Lower leg skin (tissue), 4 donors: Measurements from ENCODE around the gene RUFY1. TPM values are rescaled to one million over a fixed set of nuclear protein-coding genes. Genes with fewer than 3 reads are reported as not detected.

Experiments used
- DNase-seq, 2 donors: peaks; one replicate each; pipeline ENCODE4 v3.0.0-alpha.2; 2019; ENCODE audit warnings: low spot score in 2 of 2
- H3K4me3 ChIP-seq: fragments of 200-600 bp; sonication (generic); 2 replicates; pipeline ENCODE4 v1.5.1; 2017; ENCODE audit warnings: mild to moderate bottlenecking, low read depth; ENCODE audit not compliant: poor library complexity, severe bottlenecking
- POLR2A ChIP-seq, 2 donors: fragments of 450-650 bp; IDR thresholded peaks; one replicate each; pipeline ENCODE4 v1.6.1; 2016 to 2017; ENCODE audit warnings: antibody characterized with exemption in 2 of 2, mild to moderate bottlenecking in 1 of 2, moderate library complexity in 1 of 2
- WGBS, 2 donors: methylation state at CpG; one replicate each; pipeline ENCODE4 v1.1.5; 2018; 5-methylcytosine and 5-hydroxymethylcytosine counted together
- intact Hi-C: fragments of 100-400 bp; cut with DNase I; formaldehyde crosslinking; loops from one replicate; pipeline ENCODE4 v1.15.0; 2023; ENCODE audit warnings: low total_unique reads
- total RNA-seq, 4 donors: library from RNA; depleted of rRNA; stranded (reverse); fragments of >200 nt; gene quantifications; one replicate each; pipeline ENCODE4 v1.1.0, GENCODE V29; 2016
- TF ChIP-seq, protein P1 (sequence below), 3 donors: fragments of 450-650 bp; IDR thresholded peaks; one replicate each; pipeline ENCODE4 v1.5.1; 2016; ENCODE audit warnings: antibody characterized with exemption in 3 of 3, mild to moderate bottlenecking in 3 of 3, moderate library complexity in 2 of 3

The RUFY1 gene
- total RNA-seq, 4 donors from 2014 or later: 36.4 to 76.1 (median 54.9) TPM

DNA sequence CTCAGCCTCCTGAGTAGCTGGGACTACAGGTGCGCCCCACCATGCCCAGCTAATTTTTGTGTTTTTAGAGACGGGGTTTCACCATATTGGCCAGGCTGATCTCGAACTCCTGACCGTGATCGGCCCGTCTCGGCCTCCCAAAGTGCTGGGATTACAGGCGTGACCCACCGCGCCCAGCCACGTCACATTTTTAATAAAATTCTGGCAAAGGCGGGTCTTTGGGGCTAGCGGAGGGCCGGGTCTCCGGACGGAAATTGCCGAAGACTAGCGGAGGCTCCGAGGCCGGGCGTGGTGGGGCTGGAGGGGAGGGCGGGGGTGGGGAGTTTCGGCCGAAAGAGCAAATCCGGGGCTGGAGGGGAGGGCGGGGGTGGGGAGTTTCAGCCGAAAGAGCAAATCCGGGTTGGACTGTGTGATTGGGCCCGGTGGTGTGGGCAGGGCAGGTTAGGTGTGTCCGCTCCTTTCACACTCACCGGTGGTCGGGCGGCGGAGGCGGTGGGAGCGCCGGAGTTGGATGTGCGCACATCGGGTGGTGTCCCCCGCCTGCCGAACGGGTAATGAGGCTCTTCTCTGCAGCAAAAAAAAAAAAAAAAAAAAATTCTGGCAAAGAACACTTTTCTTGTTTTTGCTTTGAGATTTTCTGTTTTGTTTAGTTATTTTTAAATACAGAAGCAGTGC is 27.1 kb downstream of the RUFY1 start:
- no peak for DNase-seq
- TF ChIP-seq, protein P1, sequence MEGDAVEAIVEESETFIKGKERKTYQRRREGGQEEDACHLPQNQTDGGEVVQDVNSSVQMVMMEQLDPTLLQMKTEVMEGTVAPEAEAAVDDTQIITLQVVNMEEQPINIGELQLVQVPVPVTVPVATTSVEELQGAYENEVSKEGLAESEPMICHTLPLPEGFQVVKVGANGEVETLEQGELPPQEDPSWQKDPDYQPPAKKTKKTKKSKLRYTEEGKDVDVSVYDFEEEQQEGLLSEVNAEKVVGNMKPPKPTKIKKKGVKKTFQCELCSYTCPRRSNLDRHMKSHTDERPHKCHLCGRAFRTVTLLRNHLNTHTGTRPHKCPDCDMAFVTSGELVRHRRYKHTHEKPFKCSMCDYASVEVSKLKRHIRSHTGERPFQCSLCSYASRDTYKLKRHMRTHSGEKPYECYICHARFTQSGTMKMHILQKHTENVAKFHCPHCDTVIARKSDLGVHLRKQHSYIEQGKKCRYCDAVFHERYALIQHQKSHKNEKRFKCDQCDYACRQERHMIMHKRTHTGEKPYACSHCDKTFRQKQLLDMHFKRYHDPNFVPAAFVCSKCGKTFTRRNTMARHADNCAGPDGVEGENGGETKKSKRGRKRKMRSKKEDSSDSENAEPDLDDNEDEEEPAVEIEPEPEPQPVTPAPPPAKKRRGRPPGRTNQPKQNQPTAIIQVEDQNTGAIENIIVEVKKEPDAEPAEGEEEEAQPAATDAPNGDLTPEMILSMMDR (IDR thresholded peaks at IDR 0.05): no peak
- TF ChIP-seq POLR2A (IDR thresholded peaks at IDR 0.05): no peak

DNA sequence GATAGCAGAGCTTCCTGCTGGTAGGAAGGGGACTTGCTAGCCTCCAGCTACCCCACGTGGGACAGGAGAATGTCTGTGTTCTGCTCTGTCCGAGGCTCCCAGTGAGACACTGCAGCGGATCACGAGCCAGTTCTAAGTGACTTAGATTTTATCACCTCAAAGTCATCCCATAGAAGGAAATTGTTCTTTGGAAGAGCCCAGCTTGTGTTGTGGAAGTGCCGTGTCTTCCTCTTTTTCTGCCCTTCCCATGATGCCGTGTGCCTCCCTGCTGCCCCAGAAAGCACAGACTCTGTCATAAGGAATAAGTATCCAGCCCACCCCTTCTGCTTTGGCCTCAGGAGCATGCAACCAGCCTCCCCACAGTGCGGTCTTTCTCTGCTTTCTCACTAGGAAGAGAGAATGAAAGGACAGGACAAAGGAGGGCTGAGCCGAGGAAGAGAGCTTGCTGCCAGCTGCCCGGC is 35.6 kb downstream of the RUFY1 start:
- no peak for TF ChIP-seq POLR2A (IDR thresholded peaks at IDR 0.05)
- TF ChIP-seq, protein P1 (IDR thresholded peaks at IDR 0.05): no peak
- H3K4me3 ChIP-seq: no peak overlapping the region
- WGBS, 2 donors: 80 to 81% methylated on average over 9 of the region's 9 CpGs
- intact Hi-C loops: no loop called here
- no peak for DNase-seq

More for the DNA sequence above, 27.1 kb downstream of the RUFY1 start:
- intact Hi-C loops: no loop called here
- H3K4me3 ChIP-seq: no peak overlapping the region
- 94% methylated on average over 40 to 42 of the region's 42 CpGs for WGBS, 2 donors

DNA sequence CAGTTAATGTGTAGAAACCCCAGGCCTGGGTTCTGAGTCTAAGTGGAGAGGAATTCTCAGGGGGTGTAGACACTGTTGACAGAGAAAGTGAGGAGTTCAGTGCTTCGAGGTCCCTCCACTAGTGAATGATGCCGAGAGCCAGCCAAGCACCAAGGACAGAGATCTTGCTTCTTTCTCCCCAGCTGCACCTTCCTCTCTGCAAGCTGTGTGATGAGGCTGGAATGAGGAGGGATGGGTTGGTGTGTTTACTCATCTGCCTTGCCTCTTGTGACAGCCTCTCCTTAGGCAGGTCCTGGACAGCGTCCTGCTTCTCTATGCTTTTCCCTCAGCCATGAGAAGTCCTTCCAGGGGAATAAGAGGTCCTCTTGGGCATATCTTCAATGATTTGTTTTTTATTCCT is 37.8 kb downstream of the RUFY1 start:
- WGBS, 2 donors: 83 to 90% methylated on average over 3 of the region's 3 CpGs
- DNase-seq: no peak
- intact Hi-C loops: no loop called here
- no peak for TF ChIP-seq POLR2A (IDR thresholded peaks at IDR 0.05)
- TF ChIP-seq, protein P1 (IDR thresholded peaks at IDR 0.05): no peak
- H3K4me3 ChIP-seq: no peak overlapping the region

DNA sequence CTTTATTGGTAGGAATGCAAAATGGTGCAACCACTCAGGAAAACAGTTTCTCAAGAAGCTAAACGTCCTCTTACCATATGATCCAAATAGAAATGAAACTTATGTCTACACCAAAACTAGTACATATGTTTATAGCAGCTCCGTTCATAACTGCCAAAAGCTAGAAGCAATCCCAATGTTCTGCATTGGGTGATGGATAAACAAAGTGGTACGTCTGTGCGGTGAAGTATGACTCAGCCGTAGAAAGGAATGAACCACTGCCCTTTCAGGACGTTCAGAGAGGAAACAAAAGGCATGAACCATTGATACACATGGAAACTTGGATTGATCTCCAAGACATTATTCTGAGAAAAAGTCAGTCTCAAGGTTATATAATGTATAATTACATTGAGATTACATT is 45.6 kb downstream of the RUFY1 start:
- TF ChIP-seq, protein P1 (IDR thresholded peaks at IDR 0.05): no peak
- TF ChIP-seq POLR2A (IDR thresholded peaks at IDR 0.05): no peak

DNA sequence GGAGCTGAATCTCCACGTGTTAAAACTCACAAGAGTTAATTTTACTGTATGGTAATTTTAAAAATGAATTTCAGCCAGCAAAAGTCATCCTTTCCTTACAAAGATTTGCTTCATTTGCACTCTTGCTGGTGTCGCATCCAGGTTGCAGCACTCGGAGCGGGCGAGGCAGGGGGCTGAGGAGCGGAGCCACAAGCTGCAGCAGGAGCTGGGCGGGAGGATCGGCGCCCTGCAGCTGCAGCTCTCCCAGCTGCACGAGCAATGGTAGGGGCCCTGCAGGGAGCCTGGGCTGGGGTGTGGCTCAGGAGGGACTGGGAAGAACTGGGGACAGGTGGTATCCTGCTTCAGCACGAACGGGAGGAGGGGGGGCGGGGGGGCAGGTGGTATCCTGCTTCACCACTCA is 46.1 kb downstream of the RUFY1 start:
- no peak for TF ChIP-seq POLR2A (IDR thresholded peaks at IDR 0.05)
- TF ChIP-seq, protein P1 (IDR thresholded peaks at IDR 0.05): no peak
- no peak for DNase-seq
- no peak overlapping the region for H3K4me3 ChIP-seq
- intact Hi-C loops: no loop called here
- 78 to 84% methylated on average over 12 to 13 of the region's 13 CpGs for WGBS, 2 donors

More for the DNA sequence above, 45.6 kb downstream of the RUFY1 start:
- H3K4me3 ChIP-seq: no peak overlapping the region
- 76 to 78% methylated on average over 6 of the region's 6 CpGs for WGBS, 2 donors
- intact Hi-C loops: no loop called here
- no peak for DNase-seq

DNA sequence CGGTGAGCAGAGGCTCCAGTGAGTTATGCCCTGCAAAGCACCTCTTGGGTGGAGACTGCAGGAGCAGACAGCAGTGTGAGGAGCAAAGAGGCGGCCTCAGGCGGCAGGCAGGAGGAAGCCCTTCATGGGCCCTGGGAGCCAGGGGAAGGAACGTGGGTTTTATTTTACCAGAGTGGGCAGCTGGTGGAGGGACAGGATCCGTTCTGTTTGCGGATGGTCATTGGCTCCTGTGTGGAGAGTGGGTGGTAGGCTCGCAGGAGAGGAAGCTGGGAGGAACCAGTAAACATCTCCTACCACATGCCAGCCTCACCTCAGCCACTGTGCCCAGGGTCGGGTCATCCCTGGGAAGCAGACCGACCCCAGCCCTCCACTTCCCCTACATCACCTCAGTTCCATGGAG is 48.7 kb downstream of the RUFY1 start:
- 90% methylated on average over 8 of the region's 9 CpGs for WGBS, 2 donors
- DNase-seq: no peak
- H3K4me3 ChIP-seq: no peak overlapping the region
- intact Hi-C loops: no loop called here
- no peak for TF ChIP-seq POLR2A (IDR thresholded peaks at IDR 0.05)
- TF ChIP-seq, protein P1 (IDR thresholded peaks at IDR 0.05): no peak
